NCI-H345 treated with DMSO at 0.1 percent for 48 hours (cell line): Measurements from ENCODE around the gene UBALD1.

Experiments used
- DNase-seq: peaks from one replicate; lab custom pipeline; 2025; ENCODE audit not compliant: unreplicated experiment; lab: John Stamatoyannopoulos, UW

Gene UBALD1

DNA sequence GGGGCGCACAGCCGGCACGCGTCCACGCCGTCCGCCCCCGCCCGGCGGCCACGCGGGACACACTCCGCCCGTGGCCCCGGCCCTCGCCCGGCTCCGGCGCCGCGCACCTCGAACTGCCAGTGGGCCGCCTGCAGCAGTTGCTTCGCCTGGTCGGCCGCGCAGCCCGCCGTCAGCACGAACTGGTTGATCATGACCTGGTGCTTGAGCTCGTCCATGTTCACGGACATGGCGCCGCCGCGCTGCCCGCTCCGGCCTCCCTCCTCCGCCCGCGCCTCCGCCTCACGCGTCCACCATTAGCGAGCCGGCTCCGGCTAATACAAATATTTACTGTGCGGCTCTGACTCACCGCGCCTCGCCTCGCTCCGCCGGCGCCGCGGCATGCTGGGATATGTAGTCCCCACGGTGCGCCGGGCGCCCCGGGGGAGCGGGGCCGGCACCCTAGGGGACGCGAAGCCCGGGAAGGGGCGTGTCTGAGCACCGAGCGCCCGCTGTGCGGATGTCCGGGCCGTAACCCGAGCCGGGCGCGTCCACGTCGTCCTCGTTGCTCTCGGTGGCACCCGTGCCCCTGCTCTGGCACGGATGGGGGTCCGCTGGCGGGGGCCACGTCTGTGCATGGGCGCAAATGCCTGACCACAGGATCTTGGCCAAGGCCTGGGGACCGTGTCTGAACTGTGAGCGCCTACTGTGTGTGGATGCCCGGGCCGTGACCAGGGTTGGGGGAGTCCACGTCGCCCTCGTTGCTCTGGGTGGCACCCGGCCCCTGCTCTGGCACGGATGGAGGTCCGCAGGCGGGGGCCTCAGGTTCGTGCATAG lies at the start of gene UBALD1:
Gene UBALD1 (minus strand): TSS at position 318 of the 813 bp plus-strand sequence. CDS start 91 bp downstream, at position 227.
- peak; percentile 76 for DNase-seq

DNA sequence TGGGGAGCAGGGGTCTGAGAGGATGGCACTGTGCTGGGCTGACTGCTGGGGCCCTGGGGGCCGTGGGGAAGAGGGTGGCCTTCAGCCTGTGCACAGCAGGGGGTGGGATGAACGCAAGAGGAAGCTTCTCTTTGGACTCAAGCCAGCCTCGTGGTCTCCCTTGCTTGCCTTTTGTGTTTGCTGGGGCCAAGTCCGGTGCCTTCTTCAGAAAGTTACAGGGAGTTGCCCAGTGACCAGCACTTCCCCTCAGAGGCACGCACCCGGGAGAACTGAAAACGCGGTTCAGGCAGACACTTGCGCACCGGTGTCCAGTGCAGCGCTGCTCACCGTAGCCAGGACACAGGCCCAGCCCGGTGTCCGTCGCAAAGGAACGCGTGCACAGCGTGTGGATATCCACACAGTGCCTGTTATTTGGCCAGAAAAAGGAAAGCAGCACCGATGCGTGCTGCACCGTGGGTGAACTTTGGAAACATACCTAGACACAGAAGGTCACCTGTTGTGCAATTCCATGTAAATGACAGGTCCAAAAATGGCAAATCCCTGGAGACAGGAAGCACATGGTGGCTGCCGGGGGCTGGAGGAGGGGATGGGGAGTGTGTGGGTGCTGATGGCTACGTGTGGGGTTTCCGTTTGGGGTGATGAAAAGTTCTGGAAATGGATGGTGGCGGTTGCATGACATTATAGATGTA lies 49.2 kb upstream of the UBALD1 start:
- DNase-seq = no peak

DNA sequence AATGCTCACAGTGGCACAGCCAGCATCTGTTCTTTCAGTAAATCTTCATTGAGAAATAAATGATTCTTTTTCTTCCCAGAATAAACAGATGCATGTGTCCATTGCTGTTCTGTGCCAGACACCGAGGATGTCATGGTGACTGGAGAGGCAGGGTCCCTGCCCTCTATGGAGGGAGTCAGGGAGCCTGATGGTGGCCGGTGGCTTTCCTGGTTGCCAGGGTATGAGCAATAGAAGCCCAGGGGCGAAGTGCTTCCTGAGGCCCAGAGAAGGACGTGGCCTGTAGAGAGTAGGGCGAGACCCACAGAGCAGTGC lies 48.7 kb upstream of the UBALD1 start:
- DNase-seq = peak; percentile 27

DNA sequence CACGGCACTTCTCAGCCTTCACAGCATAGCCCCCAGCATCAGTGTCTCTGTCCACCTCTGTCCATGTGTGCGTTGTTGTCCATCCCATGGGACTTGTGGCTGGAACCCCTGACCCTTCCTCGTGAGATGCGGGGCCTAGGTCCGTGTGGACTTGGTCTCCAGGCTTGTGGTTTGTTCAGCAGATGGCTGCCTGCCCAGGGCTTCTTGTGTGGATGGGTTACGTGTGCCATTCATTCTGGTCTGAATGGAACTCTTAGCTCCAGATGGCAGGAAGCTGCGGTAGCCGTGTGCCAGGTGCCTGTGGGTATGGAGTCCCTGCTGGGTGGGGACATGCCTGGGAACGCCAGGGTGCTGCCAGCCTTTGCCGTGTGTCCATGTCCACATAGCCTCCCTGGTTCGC lies 47.0 kb upstream of the UBALD1 start:
- peak; percentile 84 for DNase-seq

DNA sequence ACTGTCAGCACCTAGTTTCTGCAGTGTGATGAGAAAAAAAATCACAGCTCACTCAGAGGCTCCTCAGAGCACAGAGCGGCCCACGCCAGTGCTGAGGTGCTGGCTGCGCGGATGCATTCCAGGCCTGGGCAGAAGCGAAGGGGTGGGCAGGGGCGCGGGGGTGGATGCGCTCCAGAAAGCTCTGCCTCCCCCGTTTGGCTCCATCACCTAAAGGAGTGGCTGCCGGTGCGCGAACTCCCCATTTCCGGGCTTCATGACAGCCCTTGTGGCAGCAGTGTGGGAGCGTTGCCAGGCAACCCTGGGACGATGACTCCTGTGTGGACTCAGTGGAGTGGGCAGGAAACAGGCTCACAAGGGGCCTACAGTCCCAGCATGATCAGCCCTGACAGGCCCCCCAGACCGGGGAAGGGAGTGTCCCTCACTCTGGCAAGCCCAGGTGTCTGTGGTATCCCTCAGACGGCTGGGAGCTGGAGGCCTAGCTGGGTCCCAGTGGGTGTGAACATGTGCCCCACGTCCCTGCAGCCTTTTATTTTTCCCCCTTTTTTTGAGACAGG lies 45.8 kb upstream of the UBALD1 start:
- peak; percentile 14 for DNase-seq

DNA sequence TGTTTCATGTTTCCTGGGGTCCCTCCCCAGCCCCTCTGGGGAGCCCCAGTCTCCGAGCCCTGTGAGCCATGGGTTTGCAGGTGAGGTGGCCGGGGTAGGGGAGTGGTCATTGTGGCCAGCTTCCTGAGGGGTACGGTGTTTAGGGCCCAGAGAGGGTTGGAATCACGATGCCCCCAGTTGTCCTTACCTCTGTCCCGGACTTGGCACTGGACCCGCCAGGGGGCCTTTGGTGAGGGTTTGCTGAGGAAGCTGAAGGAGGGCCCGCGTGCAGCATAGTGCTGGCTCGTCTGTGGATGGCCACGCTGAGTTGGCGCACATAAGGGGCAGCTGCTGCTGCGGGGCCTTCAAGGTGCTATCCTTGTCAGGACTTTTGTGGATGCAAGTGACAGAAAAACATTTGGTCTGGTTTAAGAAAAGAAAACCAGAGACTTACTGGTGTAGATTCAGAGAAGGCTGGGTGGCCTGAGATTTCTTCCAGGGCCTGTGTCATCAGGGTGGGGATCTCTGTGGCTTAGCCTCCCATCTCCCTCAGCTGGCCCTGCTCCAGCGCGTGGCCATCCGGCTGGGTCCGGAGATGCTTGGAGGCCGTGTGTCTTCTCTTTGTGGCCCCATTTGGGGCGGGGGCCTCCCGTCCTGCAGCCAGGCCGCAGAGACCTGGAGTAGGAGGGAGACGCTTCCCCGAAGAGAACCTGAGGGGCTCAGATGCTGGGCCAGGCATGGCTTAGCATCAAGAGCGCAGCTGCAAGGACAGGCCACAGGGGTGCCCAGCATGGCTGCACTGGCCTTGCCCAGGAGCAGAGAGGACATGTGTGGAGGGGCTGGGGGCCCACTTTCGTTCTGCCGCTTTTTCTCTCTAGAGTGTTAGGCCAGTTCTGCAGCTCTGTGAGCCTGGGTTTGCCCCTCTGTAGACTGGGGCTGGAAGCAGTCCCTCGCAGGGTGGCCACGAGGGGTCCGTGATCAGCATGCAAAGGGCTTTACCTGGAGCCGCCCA lies 45.0 kb upstream of the UBALD1 start:
- DNase-seq = no peak

DNA sequence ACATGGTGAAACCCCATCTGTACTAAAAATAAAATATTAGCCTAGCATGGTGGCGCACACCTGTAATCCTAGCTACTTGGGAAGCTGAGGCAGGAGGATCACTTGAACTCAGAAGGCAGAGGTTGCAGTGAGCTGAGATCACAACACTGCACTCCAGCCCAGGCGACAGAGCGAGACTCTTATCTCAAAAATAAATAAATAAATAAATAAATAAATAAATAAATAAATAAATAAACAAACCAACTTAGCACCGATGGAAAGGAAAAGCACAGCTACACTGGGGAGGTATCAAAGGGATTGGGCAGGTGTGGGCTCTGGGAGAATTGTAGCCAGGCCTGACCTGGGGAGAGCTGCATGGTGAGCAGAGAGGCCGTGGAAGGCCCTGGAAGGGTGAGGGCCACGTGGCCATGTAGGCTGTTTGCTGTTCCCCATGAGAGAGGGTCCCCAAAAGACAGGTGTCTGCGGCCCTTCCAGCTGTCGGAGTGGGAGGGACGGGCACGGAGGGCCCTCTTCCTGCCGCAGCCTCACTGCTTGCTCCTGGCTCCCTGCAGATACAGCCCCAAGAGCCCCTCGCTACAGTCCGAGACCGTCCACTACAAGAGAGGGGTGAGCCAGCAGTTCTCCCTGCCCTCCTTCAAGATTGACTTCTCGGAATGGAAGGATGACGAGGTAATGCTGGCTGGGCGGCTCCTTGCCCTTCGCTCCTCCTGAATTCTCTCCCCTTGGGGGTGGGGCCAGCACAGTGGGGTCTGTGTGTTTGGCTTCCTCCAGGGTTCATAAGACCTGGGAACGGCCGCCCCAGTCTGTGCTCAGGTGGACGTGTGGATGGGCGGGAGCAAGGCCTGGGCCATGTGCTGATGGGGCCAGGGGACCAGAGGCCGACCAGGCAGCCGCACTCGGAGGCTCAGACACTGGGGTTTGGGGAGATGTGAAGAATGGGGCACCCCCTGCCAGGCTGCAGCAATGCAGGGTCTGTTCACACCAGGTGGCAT lies 42.3 kb upstream of the UBALD1 start:
- no peak for DNase-seq

DNA sequence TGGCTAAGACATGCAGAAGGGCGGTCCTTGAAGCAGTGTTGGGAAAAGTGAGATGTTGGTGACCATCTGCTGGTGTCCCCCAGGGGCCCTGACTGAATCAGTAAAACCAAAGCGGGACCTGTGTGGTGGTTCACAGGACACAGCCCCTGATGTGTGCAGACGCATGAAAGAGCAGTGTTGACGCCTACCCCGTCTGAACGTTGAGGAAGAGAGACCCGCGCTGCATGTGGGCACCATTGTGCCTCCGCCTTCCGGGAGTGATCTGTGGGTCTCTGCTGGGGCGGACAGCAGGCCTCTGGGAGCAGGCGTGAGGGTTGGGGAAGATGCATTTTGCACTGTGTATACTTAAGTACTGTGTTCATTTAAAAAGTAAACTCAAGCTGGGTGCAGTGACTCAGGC lies 41.5 kb upstream of the UBALD1 start:
- no peak for DNase-seq

DNA sequence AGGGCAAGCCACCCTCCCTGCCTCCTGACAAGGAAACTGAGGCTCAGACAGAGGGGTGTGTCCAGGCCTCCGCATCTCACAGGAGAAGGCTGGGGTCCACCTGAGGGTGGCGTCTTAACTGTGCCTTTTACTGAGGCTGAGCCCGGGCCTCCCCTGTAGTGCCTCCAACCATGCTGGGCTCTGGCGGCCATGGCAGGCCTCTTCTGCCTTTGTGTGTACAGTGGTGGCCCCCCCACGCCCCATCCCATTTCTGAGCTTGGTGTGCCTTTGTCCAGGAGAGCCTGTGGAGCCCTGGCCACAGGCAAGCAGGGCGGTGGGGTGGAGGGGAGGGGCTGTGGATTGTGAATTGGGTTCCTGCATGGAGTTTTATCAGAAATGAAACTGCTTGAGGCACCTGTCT lies 41.1 kb upstream of the UBALD1 start:
- no peak for DNase-seq

DNA sequence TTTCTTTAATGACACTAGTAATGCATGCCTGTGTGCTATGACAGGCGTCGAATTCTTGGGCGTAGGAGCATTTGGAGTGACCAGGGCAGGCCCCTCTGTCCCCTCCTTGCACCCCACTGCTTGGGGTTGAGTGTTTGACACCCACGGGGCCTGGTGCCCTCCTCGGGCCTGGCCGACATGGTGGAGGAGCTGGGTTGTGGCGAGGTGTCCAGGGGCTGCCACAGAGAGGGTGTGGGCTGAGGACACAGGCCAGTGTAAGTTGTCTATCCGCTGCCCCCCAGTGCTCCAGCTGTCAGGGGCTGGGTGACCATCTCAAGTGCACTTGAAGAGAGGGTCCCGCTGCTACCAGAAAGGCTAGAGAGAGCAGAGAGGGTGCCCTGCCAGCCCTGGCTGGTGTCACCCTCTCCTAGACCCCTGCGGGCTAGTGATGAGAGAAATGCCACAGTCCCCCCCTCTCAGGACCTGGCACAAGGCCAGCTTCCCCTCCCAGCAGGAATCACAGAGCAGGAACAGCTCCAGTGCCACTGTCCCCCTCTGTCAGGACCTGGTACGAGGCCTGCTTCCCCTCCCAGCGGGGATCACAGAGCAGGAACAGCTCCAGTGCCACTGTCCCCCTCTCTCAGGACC lies 40.4 kb upstream of the UBALD1 start:
- DNase-seq = no peak

DNA sequence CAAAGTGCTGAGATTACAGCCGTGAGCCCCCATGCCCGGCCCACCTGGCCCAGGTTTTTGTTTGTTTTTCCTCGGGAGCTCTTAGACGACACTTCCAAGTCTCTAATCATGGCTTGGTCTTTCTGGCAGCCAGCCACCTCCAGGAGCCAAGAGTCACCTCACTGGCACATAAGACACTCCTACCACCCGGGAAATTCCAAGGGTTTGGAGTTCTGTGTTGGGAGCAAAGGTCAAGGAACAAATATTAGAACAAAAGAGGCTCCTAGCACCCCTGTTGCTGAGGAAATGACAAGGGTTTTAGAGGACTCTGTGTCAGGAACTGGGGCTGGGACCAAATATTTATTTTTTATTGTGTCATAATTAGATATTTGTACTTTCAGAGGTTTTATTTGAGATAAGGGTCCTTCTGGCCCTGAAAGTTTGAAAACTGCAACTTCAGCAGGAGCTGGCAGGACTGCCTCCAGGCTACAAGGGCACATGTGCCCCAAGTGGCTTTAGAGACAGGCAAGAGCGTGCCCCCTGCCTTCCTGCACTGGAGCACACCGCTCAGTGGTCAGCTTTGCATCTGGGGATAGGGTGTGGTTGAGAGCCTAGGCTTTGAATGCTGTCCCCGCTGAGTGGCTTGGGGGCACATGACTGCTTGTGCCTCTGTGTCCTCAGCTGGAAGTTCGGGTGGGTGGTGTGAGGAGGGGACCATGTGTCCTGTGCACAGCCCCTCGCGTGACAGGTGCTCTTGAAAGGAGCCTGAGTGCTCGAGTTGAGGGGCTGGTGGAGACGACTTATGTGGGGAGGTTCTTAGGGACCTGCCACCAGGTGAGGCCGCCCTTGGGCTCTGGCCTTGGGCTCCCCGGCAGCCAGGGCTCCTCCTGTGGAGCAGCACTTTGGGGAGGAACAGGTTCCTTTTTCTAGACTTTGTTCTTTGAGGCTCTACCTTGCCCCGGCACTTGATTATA lies 39.6 kb upstream of the UBALD1 start:
- no peak for DNase-seq

DNA sequence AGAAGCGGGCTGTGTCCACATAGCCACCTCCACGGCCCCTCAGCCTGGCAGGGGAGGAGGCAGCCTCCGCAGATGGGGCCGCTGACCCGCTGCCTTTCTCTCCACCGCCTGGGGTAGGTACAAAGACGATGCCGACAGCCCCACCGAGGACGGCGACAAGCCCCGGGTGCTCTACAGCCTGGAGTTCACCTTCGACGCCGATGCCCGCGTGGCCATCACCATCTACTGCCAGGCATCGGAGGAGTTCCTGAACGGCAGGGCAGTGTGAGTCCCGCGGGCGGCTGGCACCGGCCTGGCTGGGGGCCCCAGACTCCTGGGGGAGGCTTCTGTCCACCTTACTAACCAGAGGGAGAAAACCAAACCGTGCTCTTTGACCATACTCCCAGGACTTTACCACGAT lies 37.9 kb upstream of the UBALD1 start:
- DNase-seq = no peak

DNA sequence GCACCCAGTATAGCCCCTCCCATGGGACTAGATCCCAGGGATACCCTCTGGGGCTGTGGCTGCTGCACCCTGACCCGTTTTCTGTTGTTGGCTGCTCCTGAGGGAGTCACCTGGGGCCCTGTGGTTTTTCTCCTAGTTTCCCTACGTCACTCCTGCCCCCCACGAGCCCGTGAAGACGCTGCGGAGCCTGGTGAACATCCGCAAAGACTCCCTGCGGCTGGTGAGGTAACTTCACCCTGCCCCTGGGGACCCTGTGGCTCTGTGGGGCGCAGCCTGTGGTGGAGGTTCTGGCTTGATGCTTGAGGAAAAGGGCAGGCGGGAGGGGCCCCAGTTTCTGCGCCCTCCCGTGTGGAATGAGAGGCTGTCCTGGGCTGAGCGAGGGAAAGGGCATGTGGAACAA lies 37.1 kb upstream of the UBALD1 start:
- no peak for DNase-seq

DNA sequence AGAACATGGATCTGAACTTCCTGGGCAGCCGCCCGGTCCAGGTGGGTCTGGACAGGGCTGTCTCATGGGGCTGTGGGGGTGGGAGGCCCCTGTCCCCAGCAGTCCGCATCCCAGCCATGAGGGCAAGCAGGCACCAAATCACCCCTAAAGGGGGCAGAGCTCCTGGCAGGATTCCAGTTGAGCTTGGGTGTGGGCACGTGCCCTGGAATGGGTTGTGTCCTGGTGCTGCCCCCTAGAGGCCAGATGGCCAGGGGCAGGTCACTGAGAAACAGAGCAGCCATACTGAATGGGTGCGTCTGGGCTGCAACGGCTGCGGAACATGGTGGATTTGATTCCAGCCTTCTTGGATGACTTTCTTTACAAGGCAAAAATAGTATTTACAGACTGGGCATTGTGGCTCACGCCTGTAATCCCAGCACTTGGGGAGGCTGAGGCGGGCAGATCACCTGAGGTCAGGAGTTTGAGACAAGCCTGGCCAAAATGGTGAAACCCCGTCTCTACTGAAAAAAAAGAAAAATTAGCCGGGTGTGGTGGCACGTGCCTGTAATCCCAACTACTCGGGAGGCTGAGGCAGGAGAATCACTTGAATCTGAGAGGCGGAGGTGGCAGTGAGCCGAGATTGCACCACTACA lies 35.9 kb upstream of the UBALD1 start:
- peak; percentile 20 for DNase-seq

DNA sequence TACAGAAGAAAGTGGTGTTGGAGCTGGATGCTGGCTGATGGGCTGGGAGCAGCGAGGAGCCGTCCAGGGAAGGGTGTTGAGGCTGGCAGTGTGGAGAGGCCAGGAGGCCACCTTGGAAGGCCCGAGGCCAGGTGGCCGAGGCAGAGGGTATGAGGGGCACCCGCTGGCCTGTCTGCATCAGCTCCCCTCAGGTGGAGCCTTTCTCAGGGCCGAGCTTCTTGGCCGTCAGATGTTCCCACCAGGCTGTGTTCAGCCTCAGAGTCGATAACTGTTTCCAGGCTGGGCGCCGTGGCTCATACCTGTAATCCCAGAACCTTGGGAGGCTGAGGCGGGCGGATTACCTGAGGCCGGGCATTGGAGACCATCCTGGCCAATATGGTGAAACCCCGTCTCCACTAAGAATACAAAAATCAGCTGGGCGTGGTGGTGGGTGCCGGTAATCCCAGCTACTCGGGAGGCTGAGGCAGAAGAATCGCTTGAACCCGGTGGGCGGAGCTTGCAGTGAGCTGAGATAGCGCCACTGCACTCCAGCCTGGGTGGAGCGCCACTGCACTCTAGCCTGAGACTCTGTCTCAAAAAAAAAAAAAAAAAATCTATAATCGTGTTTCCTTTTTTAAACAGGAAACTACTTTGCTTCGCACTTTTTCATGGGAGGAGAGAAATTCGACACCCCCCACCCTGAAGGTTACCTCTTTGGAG lies 35.2 kb upstream of the UBALD1 start:
- no peak for DNase-seq

DNA sequence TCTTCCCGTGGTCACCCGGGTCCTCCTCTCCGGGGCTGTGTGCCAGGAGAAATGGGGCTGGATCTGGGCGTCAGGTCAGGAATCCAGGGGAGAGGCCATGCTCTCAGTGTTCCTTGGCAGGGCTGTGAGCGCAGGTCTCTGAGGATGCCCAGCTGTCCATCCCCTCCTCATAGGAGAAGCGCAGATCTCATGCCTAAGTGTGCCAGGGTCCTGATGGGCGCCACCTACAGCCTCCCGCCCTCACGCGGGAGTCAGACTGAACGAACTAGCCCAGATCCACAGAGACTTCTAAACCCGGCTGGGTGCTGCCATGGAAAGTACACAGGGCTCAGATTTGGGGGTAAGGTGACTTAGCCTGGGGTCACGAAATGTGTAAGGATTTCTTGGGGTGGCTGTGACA lies 34.2 kb upstream of the UBALD1 start:
- no peak for DNase-seq

DNA sequence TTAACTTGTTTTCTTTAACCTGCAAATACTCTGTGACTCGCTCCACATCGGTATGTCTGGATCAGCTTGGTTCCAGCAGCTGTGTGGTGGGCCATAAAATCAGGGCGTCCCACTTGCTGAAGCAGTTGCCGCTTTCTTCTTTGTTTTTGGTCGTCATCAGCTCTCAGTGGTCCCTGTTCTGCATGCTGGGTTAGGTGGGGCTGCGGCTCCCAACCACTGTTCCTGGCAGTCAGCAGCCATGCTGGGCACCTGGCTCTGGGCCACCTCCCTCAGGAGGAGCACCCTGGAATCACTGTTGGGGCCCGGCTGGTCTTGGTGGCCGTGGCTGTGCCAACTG lies 32.9 kb upstream of the UBALD1 start:
- DNase-seq = no peak
